ENCODE results near the gene ZNF814. TPM values are rescaled to one million over a fixed set of nuclear protein-coding genes. Genes with fewer than 3 reads are reported as not detected.

The ZNF814 gene
- 7.9 to 16.6 TPM (median 8.5 TPM) in 3 replicates for total RNA-seq
- long read RNA-seq, partial matches to known transcripts = 0 of 7 reads
- long read RNA-seq, other reads (novel, unspliced or antisense) = 6 of 7 reads

DNA sequence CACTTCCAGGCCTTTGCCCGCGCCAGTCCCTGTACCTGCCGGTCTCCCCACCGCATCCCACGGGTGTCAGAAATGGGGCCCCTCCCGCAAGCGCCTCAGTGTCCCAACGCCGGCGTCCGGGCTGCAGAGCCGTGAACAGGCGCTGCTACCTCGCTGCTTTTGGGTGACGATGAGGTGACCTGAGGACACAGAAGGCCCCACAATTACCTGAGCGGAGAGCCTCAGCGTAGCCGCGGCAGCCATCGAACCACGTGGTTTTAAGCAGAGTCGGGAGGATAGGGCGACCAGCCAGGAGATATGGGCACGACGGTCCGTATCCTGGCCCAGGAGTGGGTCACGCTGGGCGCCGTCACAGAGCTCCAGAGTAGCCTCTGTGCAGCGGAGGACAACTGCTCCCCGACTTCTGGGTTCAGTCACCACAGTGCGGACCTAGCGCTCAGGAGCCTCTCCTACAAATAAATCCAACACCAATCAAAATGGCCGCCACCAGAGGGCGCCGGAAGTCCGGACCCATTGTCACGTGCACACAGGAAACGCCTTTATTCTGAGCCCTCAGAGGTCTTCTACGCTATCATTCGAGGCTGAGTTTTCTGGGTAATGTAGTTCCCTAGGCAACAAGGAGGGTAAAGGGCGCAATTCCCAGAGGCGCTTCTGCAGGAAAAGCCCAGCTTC is at the start of gene ZNF814:
ZNF814 (minus strand) TSS at position 478 of the 672 bp plus-strand sequence; CDS start at position 243, 235 bp downstream.
- peak within 1 kb of the TSS; percentile 91 for H3K4me3 Mint-ChIP-seq (ENCODE audit: unreplicated experiment)
- TF ChIP-seq, protein P1, sequence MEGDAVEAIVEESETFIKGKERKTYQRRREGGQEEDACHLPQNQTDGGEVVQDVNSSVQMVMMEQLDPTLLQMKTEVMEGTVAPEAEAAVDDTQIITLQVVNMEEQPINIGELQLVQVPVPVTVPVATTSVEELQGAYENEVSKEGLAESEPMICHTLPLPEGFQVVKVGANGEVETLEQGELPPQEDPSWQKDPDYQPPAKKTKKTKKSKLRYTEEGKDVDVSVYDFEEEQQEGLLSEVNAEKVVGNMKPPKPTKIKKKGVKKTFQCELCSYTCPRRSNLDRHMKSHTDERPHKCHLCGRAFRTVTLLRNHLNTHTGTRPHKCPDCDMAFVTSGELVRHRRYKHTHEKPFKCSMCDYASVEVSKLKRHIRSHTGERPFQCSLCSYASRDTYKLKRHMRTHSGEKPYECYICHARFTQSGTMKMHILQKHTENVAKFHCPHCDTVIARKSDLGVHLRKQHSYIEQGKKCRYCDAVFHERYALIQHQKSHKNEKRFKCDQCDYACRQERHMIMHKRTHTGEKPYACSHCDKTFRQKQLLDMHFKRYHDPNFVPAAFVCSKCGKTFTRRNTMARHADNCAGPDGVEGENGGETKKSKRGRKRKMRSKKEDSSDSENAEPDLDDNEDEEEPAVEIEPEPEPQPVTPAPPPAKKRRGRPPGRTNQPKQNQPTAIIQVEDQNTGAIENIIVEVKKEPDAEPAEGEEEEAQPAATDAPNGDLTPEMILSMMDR (IDR thresholded peaks at IDR 0.05) = peak; percentile 80
- H3K9me3 Mint-ChIP-seq (ENCODE audit: low read depth) = peaks cover 13% of the 10 kb centered on the region
- peaks cover 15% of the 10 kb centered on the region for H3K36me3 Mint-ChIP-seq (ENCODE audit: low read depth)
- DNase-seq (ENCODE audit: low spot score) = no peak
- H3K4me1 Mint-ChIP-seq (ENCODE audit: low read depth) = peaks cover 29% of the 10 kb centered on the region
- H3K27ac Mint-ChIP-seq (ENCODE audit: unreplicated experiment) = peak within 1 kb of the TSS; percentile 86
- H3K27me3 Mint-ChIP-seq (ENCODE audit: low read depth) = no peaks in the 10 kb centered on the region

- peaks cover 38% of the 10 kb centered on the region for H3K36me3 Mint-ChIP-seq (ENCODE audit: low read depth)
- TF ChIP-seq, protein P1 (IDR thresholded peaks at IDR 0.05) = no peak
- no peak overlapping the region for H3K27ac Mint-ChIP-seq (ENCODE audit: unreplicated experiment)
- H3K27me3 Mint-ChIP-seq (ENCODE audit: low read depth) = no peaks in the 10 kb centered on the region
- no peak overlapping the region for H3K4me3 Mint-ChIP-seq (ENCODE audit: unreplicated experiment)
- no peak for DNase-seq (ENCODE audit: low spot score)
- peaks cover 12% of the 10 kb centered on the region for H3K4me1 Mint-ChIP-seq (ENCODE audit: low read depth)
- H3K9me3 Mint-ChIP-seq (ENCODE audit: low read depth) = peaks cover 39% of the 10 kb centered on the region
Observed at GRCh38 chr19:57935731-57936130, 46.9 kb upstream of the ZNF814 start.

- Mint-ChIP-seq H3K36me3 (ENCODE audit: low read depth) (peaks cover 43% of the 10 kb centered on the region), H3K9me3 (ENCODE audit: low read depth) (peaks cover 40% of the 10 kb centered on the region)
Observed at GRCh38 chr19:57934820-57935665, 46.2 kb upstream of the ZNF814 start, which contains the start of gene ZNF418. Gene ZNF418 (minus strand): TSS chr19:57935402. CDS start chr19:57933822, 1,580 bp downstream.

GRCh38 chr19:57927587-57927986 is 38.8 kb upstream of the ZNF814 start:
- DNase-seq (ENCODE audit: low spot score) = no peak
- Mint-ChIP-seq H3K9me3 (ENCODE audit: low read depth) (peaks cover 62% of the 10 kb centered on the region), H3K4me1 (ENCODE audit: low read depth) (no peaks in the 10 kb centered on the region), H3K27me3 (ENCODE audit: low read depth) (no peaks in the 10 kb centered on the region), H3K27ac (ENCODE audit: unreplicated experiment) (no peak overlapping the region), H3K36me3 (ENCODE audit: low read depth) (peaks cover 68% of the 10 kb centered on the region), H3K4me3 (ENCODE audit: unreplicated experiment) (no peak overlapping the region)
- TF ChIP-seq, protein P1 (IDR thresholded peaks at IDR 0.05) = no peak

More at GRCh38 chr19:57934820-57935665, 46.2 kb upstream of the ZNF814 start, which contains the start of gene ZNF418:
- no peak for DNase-seq (ENCODE audit: low spot score)
- TF ChIP-seq, protein P1 (IDR thresholded peaks at IDR 0.05) = no peak
- Mint-ChIP-seq H3K4me3 (ENCODE audit: unreplicated experiment) (peak within 1 kb of the TSS; percentile 99), H3K27me3 (ENCODE audit: low read depth) (no peaks in the 10 kb centered on the region), H3K27ac (ENCODE audit: unreplicated experiment) (peak within 1 kb of the TSS; percentile 78), H3K4me1 (ENCODE audit: low read depth) (peaks cover 12% of the 10 kb centered on the region)
